Breast epithelium (tissue), 4 donors: ENCODE measurements around the gene NATD1. TPM values are rescaled to one million over a fixed set of nuclear protein-coding genes. Genes with fewer than 3 reads are reported as not detected.

ENCODE experiments used
- DNase-seq, 2 donors: peaks; one replicate each; pipeline ENCODE4 v3.0.0-alpha.2; 2019; ENCODE audit warnings: low spot score in 2 of 2
- H3K27ac ChIP-seq, 2 donors: fragments of 200-600 bp; sonication (generic) in 1 of 2; one replicate each; pipeline ENCODE4 v1.5.1; 2016 to 2019; ENCODE audit warnings: mild to moderate bottlenecking in 1 of 2
- H3K27me3 ChIP-seq, 2 donors: fragments of 200-600 bp; sonication (generic) in 1 of 2; one replicate each; pipeline versions ENCODE4 v1.5.1 to v1.6.0; 2017 to 2019; ENCODE audit warnings: control low read depth in 1 of 2, mild to moderate bottlenecking in 1 of 2
- H3K36me3 ChIP-seq: fragments of 200-600 bp; one replicate; pipeline ENCODE4 v1.5.1; 2019
- H3K4me1 ChIP-seq, 2 donors: fragments of 200-600 bp; sonication (generic); one replicate each; pipeline ENCODE4 v1.5.1; 2016 to 2019; ENCODE audit warnings: control low read depth in 1 of 2
- H3K4me3 ChIP-seq, 3 donors: fragments of 200-600 bp; sonication (generic); 1 replicate in 2 of 3; 2 replicates in 1 of 3; pipeline ENCODE4 v1.5.1; 2016 to 2019; ENCODE audit warnings: mild to moderate bottlenecking in 3 of 3, moderate library complexity in 2 of 3
- H3K9me3 ChIP-seq, 2 donors: fragments of 200-600 bp; sonication (generic) in 1 of 2; one replicate each; pipeline ENCODE4 v1.5.1; 2016 to 2019; ENCODE audit warnings: control low read depth in 1 of 2
- CTCF ChIP-seq, 3 donors: fragments of 450-650 bp; IDR thresholded peaks; one replicate each; pipeline ENCODE4 v1.5.1; 2016 to 2017; ENCODE audit warnings: antibody characterized with exemption in 3 of 3, mild to moderate bottlenecking in 3 of 3, moderate library complexity in 3 of 3
- POLR2A ChIP-seq: fragments of 450-650 bp; IDR thresholded peaks from one replicate; pipeline ENCODE4 v1.6.1; 2016; ENCODE audit warnings: antibody characterized with exemption, mild to moderate bottlenecking, moderate library complexity
- POLR2AphosphoS5 ChIP-seq, 3 donors: sonication (generic); formaldehyde crosslinking; IDR thresholded peaks; one replicate each; pipeline ENCODE4 v1.6.1; 2017; ENCODE audit warnings: antibody characterized with exemption in 3 of 3
- intact Hi-C: fragments of 100-400 bp; cut with DNase I; formaldehyde crosslinking; loops from one replicate; pipeline ENCODE4 v1.15.1; 2023; ENCODE audit warnings: low total_unique reads
- total RNA-seq, 3 donors: library from RNA; depleted of rRNA; stranded (reverse); fragments of >200 nt; gene quantifications; one replicate each; pipeline ENCODE4 v1.1.0, GENCODE V29; 2016

Gene NATD1
- total RNA-seq, 3 donors from 2014 or later = 8.2 to 11.8 (median 8.6) TPM

GRCh38 chr17:21242780-21243515 lies 10.3 kb downstream of the NATD1 start:
- Histone ChIP-seq H3K4me1 (peaks cover 0 to 6% of the 10 kb centered on the region in 2 donors), H3K27me3 (no peaks in the 10 kb centered on the region), H3K9me3 (no peaks in the 10 kb centered on the region), H3K4me3 (no peak overlapping the region), H3K36me3 (no peaks in the 10 kb centered on the region), H3K27ac (peak overlapping the region in 1 of 2 donors; percentile 48)
- DNase-seq = no peak
- no peak for TF ChIP-seq POLR2AphosphoS5 (IDR thresholded peaks at IDR 0.05)
- TF ChIP-seq POLR2A = no peak
- TF ChIP-seq CTCF (IDR thresholded peaks at IDR 0.05) = no peak
- intact Hi-C loops = no loop called here

GRCh38 chr17:21242026-21242697 lies 11.0 kb downstream of the NATD1 start:
- no peak for DNase-seq
- intact Hi-C loops = no loop called here
- H3K9me3 ChIP-seq = no peaks in the 10 kb centered on the region
- H3K4me1 ChIP-seq = peaks cover 0 to 6% of the 10 kb centered on the region in 2 donors
- no peak overlapping the region for H3K4me3 ChIP-seq
- TF ChIP-seq POLR2AphosphoS5 (IDR thresholded peaks at IDR 0.05) = no peak
- no peak for TF ChIP-seq CTCF (IDR thresholded peaks at IDR 0.05)
- no peak for TF ChIP-seq POLR2A
- H3K36me3 ChIP-seq = no peaks in the 10 kb centered on the region
- peak overlapping the region in 1 of 2 donors; percentile 48 for H3K27ac ChIP-seq
- no peaks in the 10 kb centered on the region for H3K27me3 ChIP-seq

GRCh38 chr17:21241564-21241963 lies 11.6 kb downstream of the NATD1 start:
- no peak for DNase-seq
- Histone ChIP-seq H3K27me3 (no peaks in the 10 kb centered on the region), H3K4me1 (peaks cover 0 to 6% of the 10 kb centered on the region in 2 donors), H3K36me3 (no peaks in the 10 kb centered on the region), H3K4me3 (no peak overlapping the region), H3K9me3 (no peaks in the 10 kb centered on the region), H3K27ac (peak overlapping the region in 1 of 2 donors; percentile 48)
- intact Hi-C loops = no loop called here
- TF ChIP-seq POLR2A (no peak), POLR2AphosphoS5 (IDR thresholded peaks at IDR 0.05) (no peak), CTCF (IDR thresholded peaks at IDR 0.05) (no peak)

GRCh38 chr17:21240369-21241055 lies 12.7 kb downstream of the NATD1 start:
- TF ChIP-seq POLR2AphosphoS5 (IDR thresholded peaks at IDR 0.05) = no peak
- TF ChIP-seq CTCF (IDR thresholded peaks at IDR 0.05) = no peak
- TF ChIP-seq POLR2A = no peak
- H3K4me3 ChIP-seq = no peak overlapping the region
- no peaks in the 10 kb centered on the region for H3K36me3 ChIP-seq
- no peak for DNase-seq
- no peak overlapping the region for H3K27ac ChIP-seq
- no peaks in the 10 kb centered on the region for H3K9me3 ChIP-seq
- H3K4me1 ChIP-seq = peaks cover 0 to 6% of the 10 kb centered on the region in 2 donors
- intact Hi-C loops = no loop called here
- H3K27me3 ChIP-seq = no peaks in the 10 kb centered on the region
